K562 (cell line): ENCODE data around the gene RFC2. TPM values are rescaled to one million over a fixed set of nuclear protein-coding genes. Genes with fewer than 3 reads are reported as not detected.

Experiments
- ATAC-seq: fragments of 200-7000 bp; cut with Tn5 transposase; 3 replicates; pipeline ENCODE4 v1.9.1; 2020; ENCODE audit warnings: moderate library complexity
- BruUV-seq: library from RNA; stranded (reverse); fragments of 400-500 nt; replicated peaks from 2 replicates; lab custom pipeline; 2021; lab: Mats Ljungman, UMichigan
- CTCF ChIA-PET: fragments of 300-600 bp; formaldehyde crosslinking; extraction: SDS; loops from one replicate; lab custom pipeline; 2021; ENCODE audit warnings: low intra/inter-chr PET ratio; lab: Yijun Ruan, JAX
- POLR2A ChIA-PET: fragments of 300-600, 350-650 bp; sonication (Branson Sonifier 250); formaldehyde crosslinking; extraction: SDS; loops from one replicate; lab custom pipeline; 2021; ENCODE audit warnings: antibody characterized with exemption, inconsistent platforms; lab: Yijun Ruan, JAX
- DNase-seq, 4 experiments: peaks; one replicate each; pipeline versions ENCODE4 v3.0.0 to v3.0.0-alpha.2; 2011 to 2018; ENCODE audit warnings: low spot score in 3 of 4, mixed read lengths in 3 of 4; ENCODE audit errors: extremely low read depth in 1 of 4
- FAIRE-seq: peaks from 2 replicates; lab custom pipeline; 2011; peaks lifted over from hg19 to GRCh38; lab: Jason Lieb, UNC
- H2AFZ ChIP-seq: 2 replicates; pipeline ENCODE4 v1.6.0; 2011; ENCODE audit warnings: low read depth, low read length, control low read depth, inconsistent platforms
- H3K27ac ChIP-seq: fragments of 200-600 bp; 3 replicates; pipeline ENCODE4 v1.8.0; 2011; ENCODE audit warnings: low read depth, mild to moderate bottlenecking, control low read depth, inconsistent platforms, low read length, moderate library complexity, mixed read lengths; ENCODE audit errors: extremely low read depth
- H3K27me3 ChIP-seq, 2 experiments: fragments of 300-600 bp in 1 of 2; 2 replicates in 1 of 2; 3 replicates in 1 of 2; pipeline versions ENCODE4 v1.6.0 to v1.8.0; 2011; ENCODE audit warnings: inconsistent platforms in 2 of 2, low read length in 2 of 2, mild to moderate bottlenecking in 1 of 2, mixed read lengths in 1 of 2, moderate library complexity in 1 of 2; ENCODE audit not compliant: control insufficient read depth in 2 of 2, insufficient read depth in 2 of 2
- H3K36me3 ChIP-seq: fragments of 300-600 bp; 3 replicates; pipeline ENCODE4 v1.8.0; 2011; ENCODE audit warnings: mild to moderate bottlenecking, low read length, inconsistent platforms; ENCODE audit not compliant: control insufficient read depth, insufficient read depth
- H3K4me1 ChIP-seq, 2 experiments: fragments of 200-600 bp in 1 of 2; replicated peaks in 1 of 2; 2 replicates in 1 of 2; 3 replicates in 1 of 2; pipeline versions ENCODE4 v1.5.1 to v1.8.0; 2011; ENCODE audit warnings: inconsistent platforms in 2 of 2, low read length in 2 of 2, mild to moderate bottlenecking in 1 of 2, mixed read lengths in 1 of 2, moderate library complexity in 1 of 2; ENCODE audit not compliant: control insufficient read depth in 2 of 2, insufficient read depth in 2 of 2
- H3K4me2 ChIP-seq: 2 replicates; pipeline ENCODE4 v1.6.1; 2011; ENCODE audit warnings: low read length, control low read depth, inconsistent platforms, mixed read lengths; ENCODE audit not compliant: insufficient read depth
- H3K4me3 ChIP-seq: fragments of 200-600 bp; sonication (generic), shearing (Covaris generic); 2 replicates; pipeline ENCODE4 v1.5.1; 2016; ENCODE audit warnings: control low read depth, inconsistent platforms
- H3K79me2 ChIP-seq: fragments of 200-600 bp; 3 replicates; pipeline ENCODE4 v1.8.0; 2011; ENCODE audit warnings: low read length, inconsistent platforms; ENCODE audit not compliant: control insufficient read depth, insufficient read depth
- H3K9ac ChIP-seq, 2 experiments: 2 replicates each; pipeline versions ENCODE4 v1.6.0 to v1.6.1; 2011; ENCODE audit warnings: low read depth in 2 of 2, low read length in 2 of 2, control low read depth in 1 of 2, inconsistent platforms in 1 of 2, mild to moderate bottlenecking in 1 of 2, mixed read lengths in 1 of 2; ENCODE audit not compliant: insufficient read depth in 1 of 2
- H3K9me1 ChIP-seq: one replicate; pipeline ENCODE4 v1.6.0; 2011; ENCODE audit warnings: inconsistent platforms, mild to moderate bottlenecking, low read length, moderate library complexity; ENCODE audit not compliant: control insufficient read depth, insufficient read depth
- H3K9me3 ChIP-seq: replicated peaks from 2 replicates; pipeline ENCODE4 v1.5.1; 2011; ENCODE audit warnings: low read depth, low read length, inconsistent platforms; ENCODE audit not compliant: control insufficient read depth, insufficient read depth
- H4K20me1 ChIP-seq: replicated peaks from 2 replicates; pipeline ENCODE4 v1.6.1; 2011; ENCODE audit warnings: low read length, inconsistent platforms, mixed read lengths; ENCODE audit not compliant: control insufficient read depth, insufficient read depth
- BRCA1 ChIP-seq, 2 experiments: fragments of 450-650 bp in 1 of 2; sonication (generic) in 1 of 2; formaldehyde crosslinking in 1 of 2; IDR thresholded peaks; 2 replicates each; pipeline versions ENCODE4 v1.5.0 to v1.6.1; 2017 to 2020; ENCODE audit warnings: mild to moderate bottlenecking in 1 of 2, missing genetic modification reagents in 1 of 2
- ZKSCAN1 ChIP-seq: fragments of 150-350 bp; IDR thresholded peaks from 2 replicates; pipeline ENCODE4 v1.6.1; 2016; ENCODE audit warnings: low read depth, low read length
- WGBS: fragments of 100-300 bp; shearing (Covaris generic); methylation state at CpG from one replicate; pipeline ENCODE4 v1.1.6; 2016; ENCODE audit warnings: low coverage, mixed read lengths; ENCODE audit not compliant: insufficient coverage; ENCODE audit errors: missing lambda C conversion rate; 5-methylcytosine and 5-hydroxymethylcytosine counted together
- in situ Hi-C: fragments of 300-500 bp; cut with MboI; formaldehyde crosslinking; loops from 4 replicates; pipeline ENCODE4 v1.15.0; 2018; ENCODE audit warnings: inconsistent platforms, mixed read lengths
- intact Hi-C: fragments of 100-400 bp; cut with micrococcal nuclease; formaldehyde crosslinking; loops from 2 replicates; pipeline ENCODE4 v1.14.2; 2022
- polyA plus RNA-seq, 8 experiments: library from polyadenylated mRNA; depleted of rRNA in 4 of 8; stranded (reverse) in 5 of 8; unstranded in 3 of 8; fragments of >200 nt; fragmentation: Nextera tagmentation in 2 of 8; fragmentation: Illumina TruSeq in 1 of 8; extraction: Ambion mirVana in 2 of 8; extraction: Trizol in 1 of 8; gene quantifications; 2 replicates each; pipeline versions ENCODE4 v1.2.1 to v1.2.3, GENCODE V29; 2011 to 2014; ENCODE audit warnings: inconsistent platforms in 1 of 8, missing spikeins in 1 of 8
- total RNA-seq, 7 experiments: library from RNA; depleted of rRNA in 6 of 7; stranded (reverse); fragments of >200 nt in 6 of 7; fragmentation: Illumina TruSeq in 2 of 7; extraction: Trizol in 2 of 7; gene quantifications; 2 replicates each; pipeline versions ENCODE4 v1.2.1 to v1.2.3, GENCODE V29; 2011 to 2021; ENCODE audit warnings: low replicate concordance in 1 of 7
- TF ChIP-seq, protein P1 (sequence below): fragments of 450-650 bp; IDR thresholded peaks from 2 replicates; pipeline ENCODE4 v1.6.1; 2017; ENCODE audit warnings: mild to moderate bottlenecking, moderate library complexity
- TF ChIP-seq, protein P2 (sequence below), 2 experiments: fragments of 450-650 bp in 1 of 2; sonication (generic) in 1 of 2; formaldehyde crosslinking; conservative IDR thresholded peaks; 2 replicates each; pipeline versions ENCODE4 v1.4.0 to v1.8.1; 2020 to 2022; ENCODE audit warnings: mild to moderate bottlenecking in 1 of 2, missing genetic modification reagents in 1 of 2
- TF ChIP-seq, protein P3 (sequence below): fragments of 250-450 bp; sonication (Bioruptor Pico); IDR thresholded peaks from 2 replicates; pipeline ENCODE4 v1.5.0; 2021; ENCODE audit warnings: mild to moderate bottlenecking, moderate library complexity

The RFC2 gene
- total and polyA plus RNA-seq, 9 of the 15 experiments (the other 6 are each of a cell fraction or from before 2014, with no cell fraction given): 32.5 to 161 (median 102) TPM

DNA sequence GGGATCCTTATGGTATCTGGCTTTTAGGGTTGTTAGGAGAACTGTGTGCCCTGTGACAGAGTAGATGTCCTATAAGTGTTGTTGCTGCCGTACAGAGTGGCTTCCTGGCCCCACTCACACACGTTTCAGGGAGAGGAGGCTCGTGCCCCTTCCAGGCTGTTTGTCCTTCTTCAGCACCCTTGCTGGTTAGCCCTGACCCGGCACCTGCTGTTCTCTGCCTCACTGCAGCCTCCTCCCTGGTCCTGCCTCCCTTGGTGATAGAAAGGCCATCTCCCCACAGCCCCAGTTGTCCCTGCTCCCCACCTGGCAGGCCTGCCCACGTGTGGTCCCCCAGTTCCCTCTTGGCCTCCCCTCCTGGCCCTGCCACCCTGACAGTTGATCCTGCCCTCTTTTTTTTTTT, 37.3 kb upstream of the RFC2 start:
- no peak for FAIRE-seq

More for the DNA sequence above, 37.3 kb upstream of the RFC2 start:
- ATAC-seq (no peak), DNase-seq (no peak)
- Histone ChIP-seq H3K27me3 (peaks cover 3 to 30% of the 10 kb centered on the region in 2 experiments; a peak in 4 of 5 replicates), H3K4me2 (no peak overlapping the region), H3K9ac (no peak overlapping the region), H3K9me3 (no peaks in the 10 kb centered on the region), H3K79me2 (no peaks in the 10 kb centered on the region), H3K27ac (no peak overlapping the region), H3K4me3 (no peak overlapping the region), H4K20me1 (no peaks in the 10 kb centered on the region; the same call in 1 of the 2 replicates), H3K9me1 (no peaks in the 10 kb centered on the region), H3K4me1 (peaks cover 20 to 37% of the 10 kb centered on the region in 2 experiments), H2AFZ (no peak overlapping the region), H3K36me3 (no peaks in the 10 kb centered on the region)
- POLR2A ChIA-PET: interaction anchor here (1.4 kb wide), 1 partner anchor 37 kb away, joined by 6 read pairs; no protein-coding TSS in a partner anchor
- TF ChIP-seq, protein P1, sequence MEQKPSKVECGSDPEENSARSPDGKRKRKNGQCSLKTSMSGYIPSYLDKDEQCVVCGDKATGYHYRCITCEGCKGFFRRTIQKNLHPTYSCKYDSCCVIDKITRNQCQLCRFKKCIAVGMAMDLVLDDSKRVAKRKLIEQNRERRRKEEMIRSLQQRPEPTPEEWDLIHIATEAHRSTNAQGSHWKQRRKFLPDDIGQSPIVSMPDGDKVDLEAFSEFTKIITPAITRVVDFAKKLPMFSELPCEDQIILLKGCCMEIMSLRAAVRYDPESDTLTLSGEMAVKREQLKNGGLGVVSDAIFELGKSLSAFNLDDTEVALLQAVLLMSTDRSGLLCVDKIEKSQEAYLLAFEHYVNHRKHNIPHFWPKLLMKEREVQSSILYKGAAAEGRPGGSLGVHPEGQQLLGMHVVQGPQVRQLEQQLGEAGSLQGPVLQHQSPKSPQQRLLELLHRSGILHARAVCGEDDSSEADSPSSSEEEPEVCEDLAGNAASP: no peak
- no peak for TF ChIP-seq BRCA1 (IDR thresholded peaks at IDR 0.05)
- no peak for TF ChIP-seq BRCA1 (CRISPR knock-in tag; IDR thresholded peaks at IDR 0.05)
- no peak for TF ChIP-seq ZKSCAN1
- TF ChIP-seq, protein P2, sequence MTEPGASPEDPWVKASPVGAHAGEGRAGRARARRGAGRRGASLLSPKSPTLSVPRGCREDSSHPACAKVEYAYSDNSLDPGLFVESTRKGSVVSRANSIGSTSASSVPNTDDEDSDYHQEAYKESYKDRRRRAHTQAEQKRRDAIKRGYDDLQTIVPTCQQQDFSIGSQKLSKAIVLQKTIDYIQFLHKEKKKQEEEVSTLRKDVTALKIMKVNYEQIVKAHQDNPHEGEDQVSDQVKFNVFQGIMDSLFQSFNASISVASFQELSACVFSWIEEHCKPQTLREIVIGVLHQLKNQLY (CRISPR knock-in tag; conservative IDR thresholded peaks at IDR 0.05): no peak
- TF ChIP-seq, protein P3, sequence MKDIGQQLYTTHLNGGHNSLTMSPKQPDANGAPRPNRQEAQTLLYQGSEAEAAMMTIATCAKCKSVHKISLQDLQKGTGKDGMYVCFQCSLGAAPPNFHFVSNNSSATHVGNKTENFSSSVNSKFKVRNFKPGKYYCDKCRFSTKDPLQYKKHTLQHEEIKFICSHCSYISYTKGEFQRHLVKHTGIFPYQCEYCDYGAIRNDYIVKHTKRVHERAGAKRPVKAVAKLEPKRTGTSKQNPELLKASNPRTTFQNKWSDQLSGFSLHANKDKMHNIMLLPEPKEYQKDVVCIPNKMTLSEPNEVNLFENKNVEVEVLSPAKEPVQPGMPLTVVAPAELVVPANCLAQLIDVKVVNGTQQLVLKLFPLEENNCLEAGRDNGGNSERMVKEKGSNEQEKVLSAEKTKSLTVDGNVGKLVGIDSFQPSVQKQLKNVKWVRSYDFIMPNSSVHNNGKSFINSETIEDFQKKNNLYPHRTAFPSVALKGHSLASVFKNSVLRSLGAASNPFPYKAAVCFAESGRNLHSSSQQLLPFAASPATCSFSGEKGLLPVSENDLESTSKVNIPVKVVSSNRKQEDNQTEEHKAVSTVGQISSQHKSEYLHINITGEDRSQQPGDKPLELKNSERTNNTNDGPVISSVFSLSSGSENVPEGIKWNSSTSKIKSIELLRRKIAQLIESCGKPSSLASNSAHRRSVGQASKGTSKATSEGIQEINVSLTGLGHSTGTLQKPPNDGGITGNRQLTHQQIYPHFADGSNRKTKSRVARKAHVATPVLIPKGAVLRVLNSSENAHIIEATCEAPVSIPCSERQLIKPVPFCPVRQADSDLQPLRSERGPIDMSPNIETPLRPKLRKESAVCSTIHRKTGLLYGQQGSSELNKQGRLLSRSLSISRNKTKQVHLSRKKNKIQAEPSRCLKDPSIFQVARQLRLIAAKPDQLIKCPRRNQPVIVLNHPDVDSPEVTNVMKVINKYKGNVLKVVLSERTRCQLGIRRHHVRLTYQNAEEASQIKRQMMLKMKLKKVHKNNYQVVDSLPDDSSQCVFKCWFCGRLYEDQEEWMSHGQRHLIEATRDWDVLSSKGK: no peak
- intact Hi-C loops (loop anchor here (5.0 kb wide), 1 partner anchor 101 kb away; no protein-coding TSS in a partner anchor), in situ Hi-C loops (no loop called here)
- BruUV-seq: no TSS peak
- whole genome bisulfite sequencing: 10% methylated on average over 5 of the region's 5 CpGs
- CTCF ChIA-PET: no interaction called here
